GM12872 (cell line): Measurements from ENCODE around the gene CDH4.

Experiments used
- CTCF ChIP-seq: IDR thresholded peaks from 3 replicates; pipeline ENCODE4 v1.5.1; 2011; ENCODE audit warnings: low read depth, mild to moderate bottlenecking, low read length, moderate library complexity; ENCODE audit not compliant: insufficient read depth

CDH4 gene

GRCh38 chr20:61274326-61274725 lies 22.3 kb downstream of the CDH4 start:
- no peak for TF ChIP-seq CTCF

GRCh38 chr20:61278296-61278695 lies 26.2 kb downstream of the CDH4 start:
- no peak for TF ChIP-seq CTCF

- TF ChIP-seq CTCF: no peak
Measured at GRCh38 chr20:61279621-61280150, 27.6 kb downstream of the CDH4 start.

- no peak for TF ChIP-seq CTCF
Measured at GRCh38 chr20:61280217-61280980, 28.3 kb downstream of the CDH4 start.

- no peak for TF ChIP-seq CTCF
Measured at GRCh38 chr20:61281286-61281795, 29.3 kb downstream of the CDH4 start.

- no peak for TF ChIP-seq CTCF
Measured at GRCh38 chr20:61284752-61285151, 32.7 kb downstream of the CDH4 start.

- no peak for TF ChIP-seq CTCF
Measured at GRCh38 chr20:61285152-61285645, 33.1 kb downstream of the CDH4 start.
